A549 treated with CpdA at 1 μM for 4 hours (cell line): ENCODE data around the gene PAPLN. TPM values are rescaled to one million over a fixed set of nuclear protein-coding genes. Genes with fewer than 3 reads are reported as not detected.

Experiments used
- total RNA-seq: library from RNA; stranded (reverse); fragments of 200-300 nt; extraction: Qiagen RNA extraction; gene quantifications from 5 replicates; pipeline ENCODE4 v1.2.3, GENCODE V29; 2022; ENCODE audit warnings: low read depth

Gene PAPLN
- total RNA-seq: 8.4 to 12.8 TPM (median 10.1 TPM) in 5 replicates

GRCh38 chr14:73237219-73237785 lies at the start of gene PAPLN:
Gene PAPLN (plus strand): TSS chr14:73237506. CDS start chr14:73239779, 2,273 bp downstream.

Other genes starting within 250 kb of the PAPLN start
- gene ZFYVE1, start 210.4 kb upstream of the PAPLN start, total RNA-seq: 8.9 to 11.1 TPM (median 10.1 TPM) in 5 replicates
- 52.9 to 78.8 TPM (median 61.1 TPM) in 5 replicates for gene RBM25, start 179.0 kb upstream of the PAPLN start, total RNA-seq
- 58.0 to 69.9 TPM (median 60.3 TPM) in 5 replicates for gene PSEN1, start 101.0 kb upstream of the PAPLN start, total RNA-seq
- 34.8 to 42.7 TPM (median 41.9 TPM) in 5 replicates for gene NUMB, start 221.0 kb downstream of the PAPLN start, total RNA-seq